Heart left ventricle (tissue), 13 donors: ENCODE results near the gene AHNAK2.

ENCODE experiments used
- CTCF ChIP-seq, 12 donors: fragments of 200-600 bp; sonication (generic) in 4 of 12; IDR thresholded peaks; one replicate each; pipeline versions ENCODE4 v1.5.0 to v1.8.0; 2018 to 2022; ENCODE audit warnings: antibody characterized with exemption in 12 of 12, mild to moderate bottlenecking in 5 of 12
- POLR2A ChIP-seq, 2 donors: fragments of 450-650 bp; IDR thresholded peaks; one replicate each; pipeline ENCODE4 v1.6.1; 2017; ENCODE audit warnings: antibody characterized with exemption in 2 of 2, mild to moderate bottlenecking in 2 of 2, moderate library complexity in 2 of 2
- donor health status: ischemic (EF 13 %, LVEDD 7.1; RV severe dilation, severe dysfunction).
- donor health status: DM: no; HTN: yes; CAD: no.
- donor health status: DM: no; HTN: no; CAD: no.
- donor health status: ischemic (EF 25% LVEDD 6.9; RV normal size, moderate dysfunction).
- donor health status: ischemic (EF 25% LVEDD 5.7; RV mildly dilated, moderate dysfunction).
- donor health status: ischemic (EF 35%, LVEDD 5.7; RV mildly dilated, moderate dysfunction).
- donor health status: nonischemic (EF 11% LVEDD 7.7; RV severe dilation, severe dysfunction).
- donor health status: DM: yes; HTN: yes; CAD: no.
- donor health status: PGD.
- donor health status: ischemic (EF 29% LVEDD 5.4; RV normal size, mild dysfunction).
- donor health status: nonischemic (EF 23%, LVEDD 6.1; RV moderate dilation, normal function).

GRCh38 chr14:104989236-104989950, 11.2 kb upstream of the AHNAK2 start:
- TF ChIP-seq CTCF (IDR thresholded peaks at IDR 0.05) (no peak), POLR2A (IDR thresholded peaks at IDR 0.05) (no peak)
